DMS79 (cell line): ENCODE results near the gene GLB1L2.
A peak's percentile ranks its signal among the peaks of the same experiment; 100 is the strongest.

Experiments
- DNase-seq: peaks from one replicate; lab custom pipeline; 2025; lab: John Stamatoyannopoulos, UW

The GLB1L2 gene

DNA sequence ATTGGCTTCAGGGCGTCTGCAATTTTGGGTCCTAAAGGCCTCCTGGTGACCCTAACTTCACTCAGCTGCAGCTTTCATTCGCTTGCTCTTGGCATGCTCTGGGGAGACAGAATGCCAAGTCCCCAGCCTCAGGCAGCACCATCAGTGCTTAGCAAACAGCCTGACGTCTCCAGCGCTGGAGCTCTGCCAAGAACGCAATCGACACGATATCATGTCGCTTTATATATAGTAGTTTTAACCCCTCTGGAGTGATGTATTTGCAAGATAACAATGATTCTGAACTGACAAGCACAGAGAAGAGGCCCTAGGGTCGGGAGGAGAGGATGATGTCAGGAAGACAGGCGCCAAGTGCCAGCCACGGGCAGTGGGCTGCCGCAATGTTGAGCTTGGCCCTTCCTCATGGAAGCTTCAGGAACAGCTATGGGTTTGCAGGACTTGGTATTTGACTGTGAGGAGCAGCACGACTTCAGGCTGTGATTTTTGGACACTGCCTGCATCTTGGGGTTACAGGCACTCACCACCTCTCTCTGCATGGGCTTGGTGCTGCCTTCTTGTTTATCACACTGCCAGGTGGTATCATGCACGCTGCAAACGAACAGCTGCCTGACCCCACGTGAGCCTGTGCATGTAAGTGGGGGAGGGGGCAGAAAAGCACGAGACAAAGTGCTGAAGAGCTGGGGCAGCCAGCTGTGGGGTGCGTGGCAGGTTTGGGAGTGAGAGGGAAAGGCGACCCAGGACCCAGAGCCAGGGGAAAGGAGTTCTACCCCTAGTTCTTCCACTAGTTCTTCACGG, 54.2 kb downstream of the GLB1L2 start:
- DNase-seq, result peak; percentile 83

DNA sequence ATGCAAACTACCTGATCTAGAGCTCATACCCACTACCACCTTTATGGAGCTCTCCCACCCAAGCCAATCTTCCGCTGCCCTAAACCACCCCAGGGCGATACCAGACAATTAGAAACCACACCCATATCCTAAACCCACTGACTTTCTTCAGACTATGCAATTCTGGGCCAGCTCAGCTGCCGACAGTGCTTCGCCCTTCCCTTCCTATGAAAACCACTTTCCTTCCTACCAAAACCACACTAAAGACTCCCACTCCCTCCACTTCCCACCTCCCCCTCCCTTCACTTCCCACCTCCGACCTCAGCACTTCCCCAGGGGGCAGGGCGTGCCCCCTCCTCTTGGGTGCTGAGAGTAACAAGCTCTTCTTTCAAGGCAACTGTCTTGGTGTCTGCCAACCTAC, 55.2 kb downstream of the GLB1L2 start:
- DNase-seq, result no peak

- no peak for DNase-seq
Observed at GRCh38 chr11:134387501-134387900, 55.7 kb downstream of the GLB1L2 start.

DNA sequence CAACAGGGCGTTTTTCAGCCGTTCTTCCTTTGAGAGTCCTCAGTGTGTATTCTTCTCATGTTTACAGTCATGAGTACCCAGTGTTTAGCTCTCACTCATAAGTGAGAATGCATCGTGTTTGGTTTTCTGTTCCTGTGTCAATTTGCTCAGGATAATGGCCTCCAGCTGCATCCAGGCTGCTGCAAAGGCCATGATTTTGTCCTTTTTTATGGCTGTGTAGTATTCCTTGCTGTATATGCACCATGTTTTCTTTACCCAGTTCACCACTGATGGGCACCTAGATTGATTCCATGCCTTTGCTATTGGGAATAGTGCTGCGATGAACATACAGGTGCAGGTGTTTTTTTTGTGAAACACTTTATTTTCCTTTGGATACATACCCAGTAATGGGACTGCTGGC, 56.8 kb downstream of the GLB1L2 start:
- DNase-seq, result no peak

GRCh38 chr11:134389464-134390180, 57.8 kb downstream of the GLB1L2 start:
- no peak for DNase-seq

DNA sequence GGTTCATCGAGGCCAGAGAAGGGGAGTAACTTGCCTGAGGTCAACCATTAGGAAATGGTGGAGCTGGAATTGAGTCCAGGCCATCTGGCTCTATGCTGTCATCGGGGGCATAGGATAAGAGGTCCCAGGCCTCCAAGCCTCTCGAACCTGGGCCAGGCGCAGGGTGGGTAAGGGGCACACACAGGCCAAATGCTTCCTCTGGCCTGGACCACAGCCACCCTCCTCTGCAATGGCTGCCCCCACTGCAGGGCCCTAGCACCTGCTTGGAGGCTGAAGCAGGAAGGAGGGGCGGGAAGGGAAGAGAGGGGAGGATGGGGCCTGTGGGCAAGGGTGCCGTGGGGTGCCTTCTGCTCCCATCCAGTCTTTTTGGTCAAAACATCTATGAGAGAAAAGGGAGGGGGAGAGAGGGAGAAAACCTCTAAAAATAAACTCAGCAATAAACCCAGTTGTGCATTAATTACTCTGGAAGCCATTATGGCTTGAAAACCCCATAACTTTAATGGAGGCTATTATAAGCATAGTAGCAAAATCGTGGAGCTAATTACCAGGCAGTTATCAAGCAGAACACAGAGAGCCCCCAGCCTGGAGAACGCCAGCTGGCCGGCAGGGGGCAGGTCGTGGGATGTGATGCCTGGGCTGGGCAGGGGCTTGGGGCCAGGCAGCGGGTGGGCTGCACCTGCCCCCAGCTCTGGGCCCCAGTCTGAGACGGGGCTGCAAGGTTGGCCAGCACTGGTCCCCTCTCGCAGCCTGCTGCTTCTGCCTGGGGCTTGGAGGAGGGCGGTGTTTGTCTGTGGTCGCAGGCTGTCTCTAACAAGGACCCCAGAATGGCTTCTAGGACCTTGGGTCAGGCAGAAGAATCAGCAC, 59.1 kb downstream of the GLB1L2 start:
- DNase-seq, result no peak

- no peak for DNase-seq
Observed at GRCh38 chr11:134391656-134392055, 59.9 kb downstream of the GLB1L2 start.

DNA sequence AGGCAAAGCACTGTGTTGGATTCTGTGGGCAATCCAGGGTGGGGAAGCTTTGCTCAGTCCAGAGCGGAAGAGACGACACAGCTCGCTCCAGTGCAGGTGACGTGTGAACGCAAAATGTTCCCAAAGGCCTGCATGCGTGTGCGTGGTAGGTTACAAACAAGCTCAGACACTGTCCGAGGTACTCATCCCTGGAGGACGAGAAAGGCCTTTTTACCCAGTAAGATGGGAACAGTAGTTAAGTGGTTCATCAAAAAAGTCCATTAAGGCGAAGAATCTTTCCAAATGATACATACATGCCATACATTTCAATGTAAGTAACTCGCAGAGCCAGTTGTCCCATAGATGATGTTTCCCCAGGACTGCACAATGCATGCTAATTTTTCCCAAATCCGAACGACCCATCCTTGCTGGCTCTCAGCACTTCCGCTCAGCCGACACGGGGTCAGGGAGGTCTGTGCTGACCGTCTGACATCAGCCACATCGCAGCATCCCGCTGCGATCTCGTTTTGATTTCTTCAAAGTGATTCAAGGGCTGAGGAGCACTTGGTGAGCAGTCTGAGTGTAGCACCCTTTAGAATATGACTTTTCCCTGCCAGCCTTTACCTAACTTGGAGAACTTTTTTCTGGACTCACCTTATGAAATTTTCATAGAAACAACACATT, 61.3 kb downstream of the GLB1L2 start:
- no peak for DNase-seq

GRCh38 chr11:134393638-134394037, 61.9 kb downstream of the GLB1L2 start:
- no peak for DNase-seq

DNA sequence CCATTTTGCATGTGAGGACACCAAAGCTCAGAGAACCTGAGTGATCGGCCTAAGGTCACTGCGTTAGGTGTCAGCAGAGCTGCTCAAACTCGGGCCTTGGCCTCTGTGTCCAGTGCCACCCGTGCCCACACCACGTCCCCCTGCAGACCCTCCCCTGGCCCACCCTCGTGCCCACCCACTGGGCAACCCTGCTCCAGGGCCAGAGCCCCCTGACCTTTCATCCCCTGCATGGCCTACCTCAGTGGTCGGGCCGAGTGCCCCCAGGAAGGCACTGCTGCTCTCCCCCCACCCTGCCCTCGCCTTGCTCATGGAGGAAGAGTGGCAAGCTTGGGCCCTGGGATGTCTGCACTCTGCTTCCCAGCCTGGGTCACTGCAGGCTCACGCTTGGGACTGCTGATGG, 62.5 kb downstream of the GLB1L2 start:
- no peak for DNase-seq

DNA sequence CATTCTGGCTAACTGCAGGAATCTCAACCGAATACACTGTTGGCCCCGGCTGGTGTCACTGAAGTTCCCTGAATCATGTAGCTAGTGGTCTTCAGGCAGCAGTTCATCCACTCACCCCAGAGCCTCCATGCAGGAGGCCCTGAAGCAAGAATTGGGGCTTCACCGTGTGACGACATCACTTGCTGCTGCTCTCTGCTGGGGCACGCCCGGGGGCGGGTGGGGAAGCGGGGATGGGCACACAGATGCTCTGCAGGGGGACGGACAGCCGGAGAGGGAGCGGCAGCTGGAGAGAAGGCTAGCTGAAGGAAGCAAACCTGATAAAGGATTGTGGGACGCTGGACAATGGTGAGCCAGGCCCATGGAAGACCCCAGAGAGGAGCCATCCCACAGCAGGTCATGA, 63.2 kb downstream of the GLB1L2 start:
- no peak for DNase-seq

GRCh38 chr11:134397304-134398078, 65.7 kb downstream of the GLB1L2 start:
- DNase-seq, result no peak

DNA sequence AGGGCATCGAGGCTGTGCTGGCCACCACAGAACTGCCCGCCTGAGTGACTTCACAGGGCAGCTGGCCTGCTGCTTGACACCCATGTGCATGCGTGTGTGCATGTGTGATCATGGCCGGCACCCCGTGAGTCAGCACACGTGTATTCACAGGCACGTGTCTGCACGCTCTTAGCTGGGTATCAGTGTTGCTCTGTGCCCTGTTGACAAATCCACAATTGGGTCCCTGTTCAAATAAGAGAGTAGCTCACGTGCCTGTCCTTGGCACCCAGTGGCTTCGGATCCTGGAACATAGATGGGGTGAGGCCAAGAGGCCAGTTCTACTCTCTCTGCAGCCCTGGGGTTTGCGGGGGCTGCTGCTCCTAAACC, 66.3 kb downstream of the GLB1L2 start:
- DNase-seq, result no peak

GRCh38 chr11:134398644-134399292, 67.0 kb downstream of the GLB1L2 start:
- no peak for DNase-seq

DNA sequence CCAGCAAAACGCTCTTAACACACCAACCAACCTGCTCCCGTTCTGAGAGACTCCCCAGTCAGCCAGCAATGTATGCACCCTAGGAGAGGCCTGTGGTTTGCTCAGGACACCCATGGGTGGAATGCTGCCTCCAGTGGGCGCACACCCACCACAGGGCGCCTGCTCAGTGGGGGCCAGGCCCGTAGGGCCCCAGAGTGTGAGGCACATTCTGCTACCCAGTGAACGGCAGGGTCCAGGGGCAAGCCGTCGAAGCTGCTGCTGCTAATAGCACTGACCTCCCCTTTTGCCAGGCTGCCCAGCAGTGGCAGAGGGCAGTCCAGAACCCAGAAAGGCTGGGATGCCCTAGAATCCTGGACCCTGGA, 67.5 kb downstream of the GLB1L2 start:
- no peak for DNase-seq

- no peak for DNase-seq
Observed at GRCh38 chr11:134399996-134400395, 68.2 kb downstream of the GLB1L2 start.

DNA sequence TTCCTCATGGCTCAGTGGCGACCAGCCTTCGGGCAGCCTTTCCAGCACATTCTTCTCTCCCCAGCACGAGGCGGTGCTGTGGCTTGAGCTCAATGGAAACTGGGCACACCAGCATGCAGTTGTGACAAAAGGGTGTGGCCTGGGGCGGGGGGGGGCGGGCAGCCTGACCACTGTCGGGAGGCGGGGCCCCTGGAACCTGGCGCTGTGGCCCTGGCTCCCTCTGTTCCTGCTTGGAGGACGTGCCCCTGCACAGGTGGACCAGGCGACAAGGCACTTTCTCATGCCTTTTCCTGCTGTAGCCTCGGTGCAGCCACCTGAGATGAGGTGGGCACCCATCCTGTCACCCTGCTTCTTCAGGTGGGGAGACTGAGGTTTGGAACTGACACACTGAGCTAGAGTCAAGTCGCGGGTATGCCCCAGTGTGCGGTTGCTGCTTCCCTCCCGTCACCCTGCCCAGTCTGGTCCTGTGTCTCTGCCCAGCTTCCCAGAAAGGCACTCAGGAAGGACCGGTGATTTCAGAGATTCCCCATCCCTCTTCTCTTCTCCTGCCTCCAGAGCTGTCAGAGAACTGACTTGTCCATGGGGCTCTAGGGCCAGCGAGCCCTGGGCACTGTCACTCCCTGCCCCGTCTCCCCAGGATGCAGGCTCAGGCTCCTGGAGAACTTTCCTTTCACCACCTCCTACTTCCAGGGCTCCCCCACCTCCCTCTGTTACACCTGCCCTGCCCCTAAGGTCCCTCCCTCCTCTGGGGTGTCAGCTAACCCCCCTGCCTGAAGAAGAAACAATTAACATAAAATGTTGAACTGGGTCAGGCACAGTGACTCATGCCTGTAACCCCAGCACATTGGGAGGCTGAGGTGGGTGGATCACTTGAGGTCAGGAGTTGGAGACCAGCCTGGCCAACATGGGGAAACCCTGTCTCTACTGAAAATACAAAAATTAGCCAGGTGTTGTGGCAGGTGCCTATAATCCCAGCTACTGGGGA, 70.3 kb downstream of the GLB1L2 start:
- no peak for DNase-seq

- no peak for DNase-seq
Observed at GRCh38 chr11:134402910-134403309, 71.1 kb downstream of the GLB1L2 start.

GRCh38 chr11:134404575-134405341, 73.0 kb downstream of the GLB1L2 start:
- no peak for DNase-seq
